Stomach (tissue), 9 donors: ENCODE results near the gene ANKRD33. TPM values are rescaled to one million over a fixed set of nuclear protein-coding genes. Genes with fewer than 3 reads are reported as not detected.

Experiments
- DNase-seq, 2 donors: peaks; one replicate each; pipeline versions ENCODE4 v3.0.0 to v3.0.0-alpha.2; 2013 to 2019
- H3K27ac ChIP-seq, 5 donors: fragments of 200-600 bp in 4 of 5; sonication (generic) in 4 of 5; one replicate each; pipeline ENCODE4 v1.5.1; 2013 to 2019; ENCODE audit warnings: mild to moderate bottlenecking in 1 of 5, moderate library complexity in 1 of 5
- H3K27me3 ChIP-seq, 3 donors: fragments of 200-600 bp; sonication (generic); one replicate each; pipeline ENCODE4 v1.5.1; 2017 to 2019; ENCODE audit warnings: mixed run types in 1 of 3
- H3K36me3 ChIP-seq, 4 donors: fragments of 200-600 bp; sonication (generic); 1 replicate in 3 of 4; 2 replicates in 1 of 4; pipeline ENCODE4 v1.5.1; 2016 to 2019
- H3K4me1 ChIP-seq, 4 donors: fragments of 200-600 bp; sonication (generic); one replicate each; pipeline ENCODE4 v1.5.1; 2016 to 2019
- H3K4me3 ChIP-seq, 4 donors: fragments of 200-600 bp; sonication (generic) in 3 of 4; one replicate each; pipeline ENCODE4 v1.5.1; 2016 to 2019; ENCODE audit warnings: mild to moderate bottlenecking in 1 of 4
- H3K9me3 ChIP-seq, 4 donors: fragments of 200-600 bp; sonication (generic); one replicate each; pipeline ENCODE4 v1.5.1; 2016 to 2019
- EP300 ChIP-seq: sonication (generic); formaldehyde crosslinking; IDR thresholded peaks from one replicate; pipeline ENCODE4 v1.6.1; 2017; ENCODE audit warnings: antibody characterized with exemption
- POLR2A ChIP-seq, 4 donors: fragments of 450-650 bp; IDR thresholded peaks; one replicate each; pipeline ENCODE4 v1.6.1; 2016; ENCODE audit warnings: antibody characterized with exemption in 4 of 4, control low read depth in 2 of 4, mild to moderate bottlenecking in 1 of 4, moderate library complexity in 1 of 4
- POLR2AphosphoS5 ChIP-seq, 3 donors: sonication (generic); formaldehyde crosslinking; IDR thresholded peaks; one replicate each; pipeline ENCODE4 v1.6.1; 2016; ENCODE audit warnings: antibody characterized with exemption in 3 of 3
- WGBS, 5 donors: extraction: QIAGEN DNeasy Blood & Tissue Kit in 3 of 5; methylation state at CpG; one replicate each; pipeline versions ENCODE4 v1.1.5 to v1.1.7; 2013 to 2018; 5-methylcytosine and 5-hydroxymethylcytosine counted together
- intact Hi-C: fragments of 100-400 bp; cut with DNase I; formaldehyde crosslinking; loops from one replicate; pipeline ENCODE4 v1.15.1; 2023; ENCODE audit warnings: low total_unique reads
- polyA plus RNA-seq, 3 donors: library from polyadenylated mRNA; stranded (reverse); fragments of 200-250 nt; gene quantifications; one replicate each; pipeline ENCODE4 v1.2.3, GENCODE V29; 2013
- total RNA-seq, 5 donors: library from RNA; depleted of rRNA; stranded (reverse); fragments of >200 nt; gene quantifications; one replicate each; pipeline versions ENCODE4 v1.1.0 to v1.2.3, GENCODE V29; 2014 to 2016
- TF ChIP-seq, protein P1 (sequence below), 7 experiments: fragments of 450-650 bp in 4 of 7; fragments of 200-600 bp in 3 of 7; sonication (generic) in 3 of 7; IDR thresholded peaks; one replicate each; pipeline ENCODE4 v1.5.1; 2016 to 2019; ENCODE audit warnings: antibody characterized with exemption in 7 of 7, control low read depth in 2 of 7, mild to moderate bottlenecking in 1 of 7
- donor health status: healthy with polysubstance abuse.
- donor health status: Bipolar disorder and iron deficiency.
- donor health status: healthy.

The ANKRD33 gene
- total and polyA plus RNA-seq, 8 donors: not detected

DNA sequence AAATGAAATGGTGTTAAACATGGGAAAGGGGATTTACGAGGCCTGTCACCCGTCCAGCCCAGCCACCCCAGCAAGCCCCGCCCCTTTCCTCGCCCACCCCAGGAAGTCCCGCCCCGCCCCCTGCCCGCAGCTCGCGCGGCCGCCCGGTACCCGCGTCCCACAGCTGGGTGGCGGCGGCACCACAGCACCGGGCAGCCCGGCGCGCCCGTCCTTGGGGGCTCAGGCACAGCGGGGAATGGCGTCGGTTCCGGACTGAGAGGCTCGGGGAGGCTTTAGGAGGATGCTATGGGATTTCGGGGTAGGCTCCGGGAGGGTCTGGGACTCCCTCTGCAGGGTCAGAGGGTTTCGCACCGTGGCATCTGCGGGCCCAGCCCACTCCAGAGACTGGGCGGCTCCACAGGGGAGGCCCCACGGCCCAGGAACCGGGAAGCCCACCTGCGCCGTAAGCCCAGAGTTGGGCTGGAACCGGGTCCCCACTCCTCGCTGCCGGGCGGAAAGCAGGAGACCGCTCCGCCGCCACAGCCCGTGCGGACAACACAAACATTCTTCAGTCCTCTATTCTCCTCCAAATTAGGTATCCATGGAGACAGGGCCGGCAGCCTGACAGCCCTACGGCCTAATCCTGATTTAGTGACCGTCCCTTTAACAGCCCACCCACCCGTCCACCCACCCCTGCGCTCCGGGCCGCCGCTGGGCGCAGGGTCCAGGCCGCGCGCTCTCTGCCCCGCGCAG is 40.8 kb upstream of the ANKRD33 start:
- TF ChIP-seq, protein P1, sequence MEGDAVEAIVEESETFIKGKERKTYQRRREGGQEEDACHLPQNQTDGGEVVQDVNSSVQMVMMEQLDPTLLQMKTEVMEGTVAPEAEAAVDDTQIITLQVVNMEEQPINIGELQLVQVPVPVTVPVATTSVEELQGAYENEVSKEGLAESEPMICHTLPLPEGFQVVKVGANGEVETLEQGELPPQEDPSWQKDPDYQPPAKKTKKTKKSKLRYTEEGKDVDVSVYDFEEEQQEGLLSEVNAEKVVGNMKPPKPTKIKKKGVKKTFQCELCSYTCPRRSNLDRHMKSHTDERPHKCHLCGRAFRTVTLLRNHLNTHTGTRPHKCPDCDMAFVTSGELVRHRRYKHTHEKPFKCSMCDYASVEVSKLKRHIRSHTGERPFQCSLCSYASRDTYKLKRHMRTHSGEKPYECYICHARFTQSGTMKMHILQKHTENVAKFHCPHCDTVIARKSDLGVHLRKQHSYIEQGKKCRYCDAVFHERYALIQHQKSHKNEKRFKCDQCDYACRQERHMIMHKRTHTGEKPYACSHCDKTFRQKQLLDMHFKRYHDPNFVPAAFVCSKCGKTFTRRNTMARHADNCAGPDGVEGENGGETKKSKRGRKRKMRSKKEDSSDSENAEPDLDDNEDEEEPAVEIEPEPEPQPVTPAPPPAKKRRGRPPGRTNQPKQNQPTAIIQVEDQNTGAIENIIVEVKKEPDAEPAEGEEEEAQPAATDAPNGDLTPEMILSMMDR (IDR thresholded peaks at IDR 0.05): no peak
- no peak for TF ChIP-seq POLR2AphosphoS5 (IDR thresholded peaks at IDR 0.05)
- no peak for TF ChIP-seq POLR2A (IDR thresholded peaks at IDR 0.05)
- TF ChIP-seq EP300: no peak
- H3K4me1 ChIP-seq: peaks cover 22 to 39% (median 31%) of the 10 kb centered on the region in 4 donors
- H3K36me3 ChIP-seq: no peaks in the 10 kb centered on the region
- intact Hi-C loops: no loop called here
- 1 to 2% (median 2%) methylated on average over 28 to 59 of the region's 59 CpGs for WGBS, 5 donors
- no peaks in the 10 kb centered on the region for H3K9me3 ChIP-seq
- H3K27me3 ChIP-seq: peaks cover 11 to 86% (median 48%) of the 10 kb centered on the region in 3 donors
- peak overlapping the region; percentile 48 to 62 (median 49) for H3K4me3 ChIP-seq
- H3K27ac ChIP-seq: peak overlapping the region; percentile 15 to 78 (median 42)
- peak in 1 of 2 donors; percentile 84 for DNase-seq

DNA sequence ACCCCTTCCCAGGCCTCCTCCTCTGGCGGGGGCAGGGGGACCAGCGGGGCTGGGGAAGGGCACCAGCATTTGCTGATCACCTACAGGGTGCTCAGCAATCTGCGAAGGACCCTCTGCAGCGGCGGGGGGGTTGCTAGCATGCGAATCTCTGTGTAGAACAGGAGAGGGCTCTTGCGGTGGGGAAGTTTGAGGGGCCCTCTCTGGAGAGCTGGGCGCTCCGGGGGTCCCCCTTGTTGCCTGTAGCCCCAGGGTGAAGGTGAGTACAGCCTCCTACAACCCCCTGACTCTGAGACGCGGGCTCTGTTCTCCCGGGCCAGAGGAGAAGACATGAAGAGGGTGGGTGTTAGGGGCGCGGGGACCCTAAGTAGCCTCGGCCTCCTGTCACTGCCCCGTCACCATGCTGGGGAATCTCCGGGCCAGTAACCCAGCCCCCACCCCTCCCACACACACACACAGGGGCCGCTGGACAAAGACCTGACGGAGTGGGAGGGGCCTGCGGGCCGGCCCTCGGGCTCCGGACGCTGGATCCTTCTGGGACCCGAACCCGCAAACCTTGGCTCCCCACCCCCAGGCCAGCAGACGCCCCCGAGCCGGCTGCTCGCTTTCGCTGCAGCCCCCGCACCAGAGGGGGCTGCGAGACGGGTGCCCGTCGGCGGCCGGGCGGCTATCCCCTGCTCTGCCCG is 40.1 kb upstream of the ANKRD33 start:
- intact Hi-C loops: no loop called here
- TF ChIP-seq POLR2AphosphoS5 (IDR thresholded peaks at IDR 0.05): no peak
- no peak for TF ChIP-seq EP300
- TF ChIP-seq, protein P1 (IDR thresholded peaks at IDR 0.05): no peak
- no peak for TF ChIP-seq POLR2A (IDR thresholded peaks at IDR 0.05)
- Histone ChIP-seq H3K27ac (peak overlapping the region; percentile 17 to 78 (median 53)), H3K9me3 (no peaks in the 10 kb centered on the region), H3K27me3 (peaks cover 11 to 86% (median 48%) of the 10 kb centered on the region in 3 donors), H3K36me3 (no peaks in the 10 kb centered on the region), H3K4me3 (peak overlapping the region; percentile 48 to 62 (median 49)), H3K4me1 (peaks cover 22 to 39% (median 31%) of the 10 kb centered on the region in 4 donors)
- DNase-seq: peak in 1 of 2 donors; percentile 67
- 0 to 2% (median 1%) methylated on average over 22 to 40 of the region's 40 CpGs for WGBS, 5 donors

- Histone ChIP-seq H3K9me3 (no peaks in the 10 kb centered on the region), H3K27me3 (peaks cover 11 to 86% (median 48%) of the 10 kb centered on the region in 3 donors), H3K36me3 (no peaks in the 10 kb centered on the region), H3K4me1 (peaks cover 22 to 39% (median 31%) of the 10 kb centered on the region in 4 donors), H3K4me3 (peak within 1 kb of the TSS; percentile 48 to 62 (median 49)), H3K27ac (peak within 1 kb of the TSS; percentile 17 to 78 (median 53))
- TF ChIP-seq, protein P1 (IDR thresholded peaks at IDR 0.05): no peak
- TF ChIP-seq POLR2AphosphoS5 (IDR thresholded peaks at IDR 0.05) (no peak), POLR2A (IDR thresholded peaks at IDR 0.05) (no peak), EP300 (no peak)
- DNase-seq: peak in 1 of 2 donors; percentile 43
- 0 to 2% (median 1%) methylated on average over 7 to 51 of the region's 51 CpGs for WGBS, 5 donors
- intact Hi-C loops: no loop called here
Measured at GRCh38 chr12:51848326-51848727, 39.6 kb upstream of the ANKRD33 start, which contains the start of gene FIGNL2. Gene FIGNL2 (minus strand): TSS chr12:51848718. CDS start chr12:51822413, 26,305 bp downstream.
